HG03558 (cell line): ENCODE data around the gene MYO3B.
"Not testable (repeated sequence)": the region's sequence is repeated elsewhere in the genome, so short reads cannot be mapped to it uniquely, and the experiment has no call there.

Source experiments
- ATAC-seq: cut with Tn5 transposase; IDR thresholded peaks from one replicate; pipeline ENCODE4 v1.9.1; 2021; ENCODE audit warnings: moderate number of reproducible peaks; ENCODE audit not compliant: unreplicated experiment; ENCODE audit errors: extremely low read depth

Gene MYO3B

GRCh38 chr2:170324640-170325046, 146.7 kb downstream of the MYO3B start:
- ATAC-seq = no peak

- ATAC-seq = no peak
Measured at GRCh38 chr2:170330881-170331280, 152.9 kb downstream of the MYO3B start.

- no peak for ATAC-seq
Measured at GRCh38 chr2:170332676-170333402, 154.9 kb downstream of the MYO3B start.

GRCh38 chr2:170335351-170335750, 157.4 kb downstream of the MYO3B start:
- ATAC-seq = no peak

GRCh38 chr2:170336408-170336807, 158.5 kb downstream of the MYO3B start:
- no peak for ATAC-seq

- no peak for ATAC-seq
Measured at GRCh38 chr2:170336916-170337315, 159.0 kb downstream of the MYO3B start.

- ATAC-seq = no peak
Measured at GRCh38 chr2:170339322-170339721, 161.4 kb downstream of the MYO3B start.

- ATAC-seq = no peak
Measured at GRCh38 chr2:170339750-170340692, 162.1 kb downstream of the MYO3B start.

GRCh38 chr2:170340693-170341068, 162.7 kb downstream of the MYO3B start:
- ATAC-seq = no peak

- ATAC-seq = no peak
Measured at GRCh38 chr2:170341684-170342623, 164.0 kb downstream of the MYO3B start.

GRCh38 chr2:170344663-170345346, 166.9 kb downstream of the MYO3B start:
- ATAC-seq = no peak

- no peak for ATAC-seq
Measured at GRCh38 chr2:170345607-170346006, 167.7 kb downstream of the MYO3B start.

- not testable (repeated sequence) for ATAC-seq
Measured at GRCh38 chr2:170349269-170349668, 171.3 kb downstream of the MYO3B start.

GRCh38 chr2:170350929-170351826, 173.2 kb downstream of the MYO3B start:
- ATAC-seq = no peak

- no peak for ATAC-seq
Measured at GRCh38 chr2:170353723-170354122, 175.8 kb downstream of the MYO3B start.

- no peak for ATAC-seq
Measured at GRCh38 chr2:170354388-170354787, 176.4 kb downstream of the MYO3B start.

GRCh38 chr2:170354855-170355780, 177.2 kb downstream of the MYO3B start:
- ATAC-seq = no peak

GRCh38 chr2:170359466-170359865, 181.5 kb downstream of the MYO3B start:
- ATAC-seq = no peak
